MM.1S (cell line): Measurements from ENCODE around the gene HSBP1L1.

ENCODE experiments used
- DNase-seq: peaks from one replicate; pipeline ENCODE4 v3.0.0-alpha.2; 2015
- H2AFZ ChIP-seq: fragments of 300-600 bp; sonication (generic); 2 replicates; pipeline ENCODE4 v1.6.0; 2016; ENCODE audit warnings: antibody characterized with exemption, low read length
- H3F3A ChIP-seq: fragments of 300-600 bp; sonication (generic); 2 replicates; pipeline ENCODE4 v1.6.1; 2016; ENCODE audit warnings: mild to moderate bottlenecking, antibody characterized with exemption, low read length, moderate library complexity, mixed read lengths; ENCODE audit not compliant: insufficient read depth
- H3K27ac ChIP-seq: fragments of 300-600 bp; sonication (generic); 2 replicates; pipeline ENCODE4 v1.5.1; 2016; ENCODE audit warnings: mild to moderate bottlenecking, low read length
- H3K27me3 ChIP-seq: fragments of 300-600 bp; sonication (generic); replicated peaks from 2 replicates; pipeline ENCODE4 v1.6.0; 2016; ENCODE audit warnings: low read length; ENCODE audit not compliant: insufficient read depth
- H3K36me3 ChIP-seq: fragments of 300-600 bp; sonication (generic); replicated peaks from 2 replicates; pipeline ENCODE4 v1.6.1; 2016; ENCODE audit warnings: mild to moderate bottlenecking, low read length, mixed read lengths; ENCODE audit not compliant: insufficient read depth
- H3K4me1 ChIP-seq: fragments of 300-600 bp; sonication (generic); 2 replicates; pipeline ENCODE4 v1.6.1; 2016; ENCODE audit warnings: low read length, mixed read lengths
- H3K4me2 ChIP-seq: fragments of 300-600 bp; sonication (generic); 2 replicates; pipeline ENCODE4 v1.6.0; 2016; ENCODE audit warnings: low read depth, low read length
- H3K4me3 ChIP-seq: fragments of 300-600 bp; sonication (generic); 2 replicates; pipeline ENCODE4 v1.5.1; 2016; ENCODE audit warnings: low read length, mixed read lengths
- H3K79me2 ChIP-seq: fragments of 300-600 bp; sonication (generic); 2 replicates; pipeline ENCODE4 v1.6.1; 2016; ENCODE audit warnings: mixed run types, low read length, mixed read lengths
- H3K9ac ChIP-seq: fragments of 300-600 bp; sonication (generic); 2 replicates; pipeline ENCODE4 v1.6.1; 2016; ENCODE audit warnings: low read length, mixed read lengths
- H3K9me2 ChIP-seq: fragments of 300-600 bp; sonication (generic); replicated peaks from 2 replicates; pipeline ENCODE4 v1.6.1; 2016; ENCODE audit warnings: mild to moderate bottlenecking, low read length, mixed read lengths; ENCODE audit not compliant: insufficient read depth
- H3K9me3 ChIP-seq: fragments of 300-600 bp; sonication (generic); replicated peaks from 2 replicates; pipeline ENCODE4 v1.6.1; 2016; ENCODE audit warnings: mild to moderate bottlenecking, low read length, mixed read lengths; ENCODE audit not compliant: insufficient read depth
- H4K20me1 ChIP-seq: fragments of 300-600 bp; sonication (generic); 2 replicates; pipeline ENCODE4 v1.6.1; 2016; ENCODE audit warnings: mild to moderate bottlenecking, low read length, moderate library complexity, mixed read lengths; ENCODE audit not compliant: insufficient read depth
- CTCF ChIP-seq: fragments of 300-600 bp; sonication (generic); IDR thresholded peaks from 2 replicates; pipeline ENCODE4 v1.5.1; 2016; ENCODE audit warnings: antibody characterized with exemption, low read length, mixed read lengths
- EZH2 ChIP-seq: fragments of 300-600 bp; sonication (generic); optimal IDR thresholded peaks from 2 replicates; pipeline ENCODE3; 2017; ENCODE audit warnings: low read depth, mild to moderate bottlenecking, antibody characterized with exemption, low read length, mixed read lengths
- EZH2phosphoT487 ChIP-seq: fragments of 300-600 bp; sonication (generic); IDR thresholded peaks from 2 replicates; pipeline ENCODE4 v1.6.1; 2018; ENCODE audit warnings: antibody characterized with exemption, low read length

Gene HSBP1L1

GRCh38 chr18:79975985-79976680 is 11.7 kb downstream of the HSBP1L1 start:
- no peaks in the 10 kb centered on the region for H3K9me2 ChIP-seq
- no peak overlapping the region for H3K4me2 ChIP-seq
- no peaks in the 10 kb centered on the region for H3F3A ChIP-seq
- H3K4me3 ChIP-seq, result no peak overlapping the region
- H3K79me2 ChIP-seq, result peaks cover 88% of the 10 kb centered on the region
- H4K20me1 ChIP-seq, result no peaks in the 10 kb centered on the region; the same call in 1 of the 2 replicates
- H3K4me1 ChIP-seq, result no peaks in the 10 kb centered on the region
- no peak overlapping the region for H3K9ac ChIP-seq
- no peak for TF ChIP-seq EZH2
- no peak for TF ChIP-seq CTCF
- no peak for TF ChIP-seq EZH2phosphoT487
- H3K27ac ChIP-seq, result no peak overlapping the region
- DNase-seq, result no peak
- no peaks in the 10 kb centered on the region for H3K27me3 ChIP-seq
- H2AFZ ChIP-seq, result no peak overlapping the region
- no peaks in the 10 kb centered on the region for H3K9me3 ChIP-seq
- peaks cover 19% of the 10 kb centered on the region for H3K36me3 ChIP-seq

GRCh38 chr18:79979843-79980242 is 15.4 kb downstream of the HSBP1L1 start:
- no peak overlapping the region for H3K27ac ChIP-seq
- no peak for TF ChIP-seq EZH2phosphoT487
- no peak for TF ChIP-seq CTCF
- TF ChIP-seq EZH2, result no peak
- no peak overlapping the region for H3K4me2 ChIP-seq
- no peak overlapping the region for H3K4me3 ChIP-seq
- no peak overlapping the region for H2AFZ ChIP-seq
- peaks cover 5% of the 10 kb centered on the region; the same call in 1 of the 2 replicates for H4K20me1 ChIP-seq
- no peaks in the 10 kb centered on the region for H3K27me3 ChIP-seq
- H3K79me2 ChIP-seq, result peaks cover 100% of the 10 kb centered on the region
- peaks cover 8% of the 10 kb centered on the region for H3K36me3 ChIP-seq
- DNase-seq, result no peak
- H3F3A ChIP-seq, result no peaks in the 10 kb centered on the region
- no peaks in the 10 kb centered on the region for H3K9me2 ChIP-seq
- no peaks in the 10 kb centered on the region for H3K9me3 ChIP-seq
- H3K9ac ChIP-seq, result no peak overlapping the region
- no peaks in the 10 kb centered on the region for H3K4me1 ChIP-seq

- TF ChIP-seq EZH2 (no peak), CTCF (no peak), EZH2phosphoT487 (no peak)
- H2AFZ ChIP-seq, result no peak overlapping the region
- H3K36me3 ChIP-seq, result peaks cover 15% of the 10 kb centered on the region; the same call in 1 of the 2 replicates
- H3K79me2 ChIP-seq, result peaks cover 100% of the 10 kb centered on the region
- H3K4me3 ChIP-seq, result no peak overlapping the region
- no peaks in the 10 kb centered on the region for H3K27me3 ChIP-seq
- H3K9me3 ChIP-seq, result no peaks in the 10 kb centered on the region
- no peak overlapping the region for H3K9ac ChIP-seq
- DNase-seq, result no peak
- H3K27ac ChIP-seq, result no peak overlapping the region
- no peaks in the 10 kb centered on the region for H3K9me2 ChIP-seq
- no peaks in the 10 kb centered on the region for H3F3A ChIP-seq
- no peaks in the 10 kb centered on the region for H3K4me1 ChIP-seq
- H3K4me2 ChIP-seq, result no peak overlapping the region
- H4K20me1 ChIP-seq, result peaks cover 5% of the 10 kb centered on the region; the same call in 1 of the 2 replicates
These were observed 16.1 kb downstream of the HSBP1L1 start for GRCh38 chr18:79980585-79980984.
